HG03280 (cell line): Measurements from ENCODE around the gene ASF1B.

ENCODE experiments used
- ATAC-seq: cut with Tn5 transposase; IDR thresholded peaks from one replicate; pipeline ENCODE4 v1.9.1; 2021; ENCODE audit warnings: mild to moderate bottlenecking, moderate library complexity; ENCODE audit not compliant: unreplicated experiment

The ASF1B gene

GRCh38 chr19:14138576-14139265 lies 2.3 kb upstream of the ASF1B start:
- ATAC-seq: no peak

DNA sequence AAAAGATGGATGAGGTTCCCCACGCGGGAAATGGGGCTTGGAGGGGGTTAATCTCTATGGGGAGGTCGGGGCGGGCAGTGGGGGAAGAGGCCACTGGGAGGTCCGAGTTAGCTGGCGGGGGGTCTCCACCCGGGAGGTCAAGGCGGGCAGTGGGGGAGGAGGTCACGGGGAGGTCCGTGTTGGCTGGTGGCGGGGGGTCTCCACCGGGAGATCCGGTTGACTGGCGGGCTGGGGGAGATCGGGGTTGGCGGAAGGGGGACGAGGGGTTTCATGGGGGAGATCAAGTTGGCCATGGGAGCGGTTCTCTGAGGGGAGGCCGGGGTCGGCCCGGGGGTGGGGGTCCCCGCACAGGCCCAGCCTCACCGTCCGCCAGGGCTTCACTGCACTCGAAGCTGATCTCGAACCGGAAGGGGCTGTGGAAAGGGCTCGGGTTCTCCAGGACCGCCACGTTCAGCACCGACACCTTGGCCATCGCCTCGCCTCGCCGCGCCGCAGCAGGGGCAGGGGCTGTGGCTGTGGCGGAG lies 342 bp downstream of the ASF1B start:
- no peak for ATAC-seq

- no peak for ATAC-seq
Measured at GRCh38 chr19:14135355-14135754, 1.0 kb downstream of the ASF1B start.

GRCh38 chr19:14127929-14128509 lies 8.4 kb downstream of the ASF1B start:
- ATAC-seq: no peak

GRCh38 chr19:14127176-14127575 lies 9.2 kb downstream of the ASF1B start:
- no peak for ATAC-seq

- no peak for ATAC-seq
Measured at GRCh38 chr19:14122924-14123323, 13.5 kb downstream of the ASF1B start.

GRCh38 chr19:14120497-14120780 lies 15.9 kb downstream of the ASF1B start:
- ATAC-seq: no peak

DNA sequence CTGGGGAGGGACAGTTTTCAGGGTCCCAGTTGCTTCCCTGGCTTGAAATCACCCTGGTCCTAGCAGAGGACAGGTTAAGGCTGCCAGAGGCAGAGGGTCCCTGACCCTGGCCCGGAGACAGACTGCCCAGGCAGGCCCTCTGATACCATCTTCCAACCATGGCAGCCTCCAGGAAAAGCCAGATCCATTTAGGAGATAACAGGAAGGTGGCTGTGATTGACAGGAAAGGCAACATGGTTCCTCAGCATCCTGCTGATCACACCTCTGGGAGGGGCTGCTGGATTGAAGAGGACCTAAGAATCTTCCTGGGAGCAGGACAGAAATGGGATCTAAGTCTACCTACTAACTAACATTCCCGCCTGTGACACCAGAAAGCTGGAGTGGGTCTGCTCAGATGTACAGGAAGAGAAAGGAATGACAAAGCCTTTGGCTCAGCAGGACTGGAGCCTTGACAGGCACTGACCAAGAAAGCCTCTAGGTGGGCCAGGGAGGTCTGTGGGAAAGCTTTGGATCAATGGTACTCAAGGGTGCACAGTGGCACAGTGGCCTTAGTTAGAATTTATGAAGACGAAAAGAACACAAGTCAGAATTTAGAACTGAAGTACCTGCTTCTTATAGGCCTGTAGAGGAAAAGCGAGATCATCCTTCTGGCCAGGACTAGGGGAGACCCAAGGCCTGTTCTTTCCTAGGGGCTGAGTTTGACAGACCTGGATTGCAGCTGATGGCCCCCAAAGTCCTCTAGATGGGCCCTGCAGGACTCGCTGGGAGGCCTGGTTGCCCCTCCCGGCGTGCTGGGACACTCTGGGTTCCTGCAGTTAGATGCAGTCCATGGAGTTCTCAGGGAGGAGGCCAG lies 16.5 kb downstream of the ASF1B start:
- no peak for ATAC-seq

DNA sequence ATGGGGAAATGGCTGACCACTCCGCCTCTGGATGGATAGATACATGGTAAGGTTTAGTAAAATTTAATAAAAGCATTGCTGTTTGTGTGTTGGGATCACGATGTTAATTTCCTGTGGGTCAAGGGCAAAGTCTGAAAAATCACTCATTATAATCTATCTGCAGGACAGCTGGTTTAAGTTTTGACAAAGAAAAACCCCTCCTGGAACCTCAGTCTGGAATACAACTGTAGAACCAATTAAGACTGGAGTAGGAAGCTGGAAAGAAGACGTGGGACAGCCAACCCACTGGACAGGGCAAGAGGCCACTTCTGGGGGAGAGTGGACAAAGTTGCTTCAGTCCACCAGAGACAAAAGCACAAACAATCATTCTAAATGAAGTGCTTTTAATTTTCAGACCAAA lies 17.2 kb downstream of the ASF1B start:
- no peak for ATAC-seq

DNA sequence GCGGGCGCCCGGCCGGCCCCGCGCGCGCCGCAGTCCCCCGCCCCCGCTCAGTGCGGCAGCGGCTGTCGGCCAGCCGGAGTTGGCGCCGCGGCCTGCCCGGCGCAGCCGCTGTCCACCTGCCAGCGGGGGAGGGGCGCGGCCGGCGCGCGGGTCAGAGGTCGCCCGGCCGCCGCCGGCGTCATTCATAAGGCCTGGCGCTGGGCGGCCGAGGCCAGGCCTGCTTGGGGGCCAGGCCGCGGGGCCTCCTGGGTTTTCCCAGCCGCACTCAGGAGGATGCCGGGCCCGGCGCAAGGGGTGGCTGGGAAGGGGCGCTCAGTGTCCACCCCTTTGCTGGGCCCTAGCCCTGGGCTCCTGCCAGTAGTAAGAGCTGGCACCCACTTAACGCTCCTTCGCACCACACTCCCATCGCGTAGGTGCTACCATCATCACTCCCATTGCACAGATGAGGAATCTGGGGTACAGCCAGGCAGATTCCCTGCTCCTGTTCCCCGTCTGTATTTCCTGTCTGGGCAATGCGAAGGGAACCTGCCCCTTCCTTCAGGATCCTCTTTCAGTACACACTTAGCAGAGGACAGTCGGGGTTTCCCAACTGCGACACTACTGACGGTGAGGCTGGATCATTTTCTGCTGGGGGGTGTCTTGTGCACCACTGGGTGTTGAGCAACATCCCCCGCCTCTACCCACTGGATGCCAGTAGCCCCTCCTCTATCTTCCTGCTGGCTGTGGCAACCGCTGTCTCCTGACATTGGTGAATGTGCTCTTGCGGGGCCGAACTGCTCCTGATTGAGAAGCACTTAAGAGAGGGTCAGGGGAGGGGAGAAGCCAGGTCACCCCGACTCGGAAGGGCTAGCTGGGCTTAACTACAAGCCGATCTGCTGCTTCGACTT lies 18.0 kb downstream of the ASF1B start:
- ATAC-seq: no peak

- ATAC-seq: peak; percentile 88
Measured at GRCh38 chr19:14117668-14118164, 18.7 kb downstream of the ASF1B start, which contains the start of gene PRKACA. Gene PRKACA (minus strand): TSS chr19:14117762. CDS start chr19:14117547, 215 bp downstream.

DNA sequence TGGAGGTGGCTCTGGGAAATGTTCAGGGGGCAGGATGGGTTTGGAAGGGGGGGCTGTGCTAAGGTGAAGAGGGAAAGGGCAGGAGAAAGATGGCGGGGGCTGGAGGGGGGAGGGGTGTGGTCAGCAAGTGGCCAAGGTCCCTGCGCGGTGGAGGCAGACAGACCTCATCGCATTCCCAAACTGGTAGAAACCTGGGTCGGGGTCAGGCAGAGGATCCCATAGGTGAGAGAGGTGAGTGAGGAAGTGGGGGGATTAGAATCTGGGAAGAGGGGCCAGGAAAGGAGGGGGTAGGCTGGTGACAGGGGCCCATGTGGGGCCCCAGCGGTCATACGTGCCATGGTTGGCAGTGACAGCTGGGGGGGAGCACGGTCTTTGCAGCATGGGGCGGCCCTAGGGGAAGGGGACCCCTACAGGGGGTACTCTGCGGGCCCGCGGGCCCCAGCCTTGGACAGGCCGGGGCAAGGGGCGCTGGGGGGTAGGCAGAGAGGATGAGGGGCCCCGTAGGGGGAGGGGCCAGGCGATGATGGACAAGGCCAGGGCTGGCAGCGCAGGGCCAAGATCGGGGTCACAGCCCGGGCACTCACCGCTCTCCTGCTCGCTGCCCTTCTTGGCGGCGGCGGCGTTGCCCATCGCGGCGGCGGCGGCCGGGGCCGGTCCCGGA lies 19.3 kb downstream of the ASF1B start:
- peak; percentile 13 for ATAC-seq

DNA sequence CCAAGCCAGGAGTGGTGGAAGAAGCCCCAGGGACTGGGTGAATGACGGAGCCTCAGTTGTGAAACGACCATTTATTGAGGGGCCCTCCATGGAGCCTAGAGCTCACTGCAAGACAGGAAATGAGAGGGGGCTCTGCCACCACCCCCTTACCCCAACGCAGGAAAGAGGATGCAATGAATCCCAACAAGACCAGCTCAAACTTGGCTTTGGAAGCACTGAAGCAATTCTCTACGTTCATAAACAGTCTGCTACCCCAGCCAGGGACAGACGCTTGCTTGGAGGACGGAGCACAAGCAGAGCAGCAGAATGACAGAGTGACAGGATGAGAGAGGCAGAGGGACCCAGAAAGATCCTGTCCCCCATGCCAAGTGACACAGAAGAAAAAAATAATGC lies 19.9 kb downstream of the ASF1B start:
- ATAC-seq: no peak

GRCh38 chr19:14115756-14116155 lies 20.6 kb downstream of the ASF1B start:
- ATAC-seq: no peak

- ATAC-seq: no peak
Measured at GRCh38 chr19:14114854-14115253, 21.5 kb downstream of the ASF1B start.

DNA sequence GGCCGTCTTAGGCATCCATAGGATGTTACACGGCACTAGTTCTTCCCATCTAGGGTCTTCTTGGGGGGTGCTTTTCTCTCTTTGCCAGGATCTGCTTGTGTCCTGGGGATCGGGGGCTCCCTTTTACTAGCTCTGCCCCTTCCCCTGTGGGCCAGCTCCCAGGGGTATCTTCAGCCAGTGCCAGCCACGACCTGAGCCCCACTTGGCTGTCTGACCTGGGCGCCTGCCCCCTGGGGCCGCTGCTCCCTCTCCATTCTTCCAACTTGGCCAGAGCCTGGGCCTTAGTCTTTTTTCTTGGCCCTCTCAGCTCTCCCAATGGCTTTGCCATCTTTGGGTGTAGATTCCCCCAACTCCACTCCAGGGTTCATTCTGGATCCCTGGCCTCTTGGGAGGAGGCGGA lies 21.9 kb downstream of the ASF1B start:
- no peak for ATAC-seq

GRCh38 chr19:14113762-14114414 lies 22.5 kb downstream of the ASF1B start:
- no peak for ATAC-seq

- ATAC-seq: no peak
Measured at GRCh38 chr19:14112809-14113385, 23.5 kb downstream of the ASF1B start.
